ENCODE data around the gene SVIP.
A peak's percentile ranks its signal among the peaks of the same experiment; 100 is the strongest.

Gene SVIP

GRCh38 chr11:22829231-22830081, at the start of gene SVIP:
Gene SVIP, minus strand, starts transcription at chr11:22829801. Its CDS starts 53 bp downstream, at chr11:22829748.
- peak; percentile 70 for TF ChIP-seq CTCF (IDR thresholded peaks at IDR 0.05)

GRCh38 chr11:22878604-22879003, 49.0 kb upstream of the SVIP start:
- TF ChIP-seq CTCF (IDR thresholded peaks at IDR 0.05), result no peak; the same call in 1 of the 2 replicates

- peak; percentile 30; the same call in 1 of the 2 replicates for TF ChIP-seq CTCF (IDR thresholded peaks at IDR 0.05)
Measured at GRCh38 chr11:22878039-22878438, 48.4 kb upstream of the SVIP start.

- peak; percentile 80 for TF ChIP-seq CTCF (IDR thresholded peaks at IDR 0.05)
Measured at GRCh38 chr11:22875869-22876473, 46.4 kb upstream of the SVIP start.

GRCh38 chr11:22869325-22869724, 39.7 kb upstream of the SVIP start:
- TF ChIP-seq CTCF (IDR thresholded peaks at IDR 0.05), result no peak

- no peak for TF ChIP-seq CTCF (IDR thresholded peaks at IDR 0.05)
Measured at GRCh38 chr11:22860241-22860640, 30.6 kb upstream of the SVIP start, which contains the start of gene CCDC179. Gene CCDC179, minus strand, starts transcription at chr11:22860474. Its CDS starts 53 bp downstream, at chr11:22860421.

- TF ChIP-seq CTCF (IDR thresholded peaks at IDR 0.05), result no peak
Measured at GRCh38 chr11:22859756-22860155, 30.2 kb upstream of the SVIP start.
